ENCODE results near the gene ISOC2. TPM values are rescaled to one million over a fixed set of nuclear protein-coding genes. Genes with fewer than 3 reads are reported as not detected.

Gene ISOC2
- total RNA-seq, 1 donor from 2014 or later = 39.3 TPM

DNA sequence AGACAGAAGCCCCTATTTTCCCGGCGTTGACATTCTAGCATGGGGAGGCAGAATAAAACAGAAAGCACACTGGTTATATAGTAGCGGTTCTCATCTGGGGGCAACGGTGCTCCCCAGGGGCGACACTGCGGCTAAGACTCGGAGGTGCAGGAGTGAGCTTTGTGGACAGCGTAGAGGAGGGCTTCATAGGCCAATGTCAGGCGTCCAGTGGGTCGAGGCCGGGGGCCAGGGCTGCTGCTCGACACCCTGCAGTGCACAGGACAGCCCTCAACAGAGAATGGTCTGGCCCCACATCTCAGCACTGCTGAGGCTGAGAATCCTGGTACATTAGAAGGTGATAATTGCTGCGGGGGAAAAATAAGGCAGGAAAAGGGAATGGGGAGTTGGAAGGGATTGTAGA is 16.5 kb upstream of the ISOC2 start:
- no peak for DNase-seq

- peak; percentile 99 for DNase-seq
These were observed 14.8 kb upstream of the ISOC2 start, which contains the start of gene ZNF628 for GRCh38 chr19:55476100-55476775. TSS of gene ZNF628 (plus strand) at chr19:55476617. CDS start at chr19:55479911, 3,294 bp downstream.

DNA sequence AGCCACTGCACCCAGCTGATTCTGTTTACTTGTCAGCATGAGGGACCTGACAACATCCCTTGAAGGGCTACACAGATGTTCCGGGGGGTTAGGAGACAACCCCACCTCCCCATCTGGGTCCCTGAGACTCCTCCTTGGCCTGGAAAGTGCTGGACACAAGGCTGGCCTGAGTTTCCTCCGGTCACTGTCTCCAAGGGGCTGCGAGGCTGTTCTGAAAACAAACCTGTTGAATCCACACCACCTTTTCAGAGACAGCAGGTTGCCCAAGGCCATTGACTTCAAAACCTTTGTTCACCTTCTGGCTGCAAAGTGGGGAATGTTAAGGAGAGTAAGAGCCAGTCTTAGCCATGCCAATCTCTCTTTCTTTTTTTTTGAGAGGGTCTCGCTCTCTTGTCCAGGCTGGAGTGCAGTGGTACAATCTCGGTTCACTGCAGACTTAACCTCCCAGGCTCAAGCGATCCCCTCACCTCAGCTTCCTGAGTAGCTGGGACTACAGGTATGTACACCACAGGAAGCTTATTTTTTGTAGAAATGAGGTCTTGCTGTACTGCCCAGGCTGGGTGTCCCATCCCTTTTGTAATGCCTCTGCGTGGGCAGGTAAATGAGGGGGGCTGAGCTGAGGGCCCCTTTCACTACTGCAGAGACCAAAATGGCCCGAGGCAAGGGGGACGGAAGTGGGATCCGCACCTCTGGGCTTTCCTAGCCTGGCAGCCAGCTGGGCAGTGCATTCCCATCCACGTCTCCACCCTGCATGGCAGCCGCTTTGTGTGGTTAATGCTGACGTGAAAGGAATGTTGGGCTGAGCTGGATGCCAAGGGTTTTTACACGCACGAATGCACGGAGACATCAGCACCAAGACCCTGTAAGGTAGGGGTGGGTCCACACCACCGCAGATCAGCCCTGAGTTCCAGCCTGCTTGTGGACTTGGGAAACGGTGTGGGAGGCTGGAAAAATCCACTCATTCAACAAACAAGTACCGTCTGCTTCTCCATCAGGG is 13.1 kb upstream of the ISOC2 start:
- DNase-seq = no peak

GRCh38 chr19:55473225-55474012 is 12.0 kb upstream of the ISOC2 start:
- DNase-seq = no peak

DNA sequence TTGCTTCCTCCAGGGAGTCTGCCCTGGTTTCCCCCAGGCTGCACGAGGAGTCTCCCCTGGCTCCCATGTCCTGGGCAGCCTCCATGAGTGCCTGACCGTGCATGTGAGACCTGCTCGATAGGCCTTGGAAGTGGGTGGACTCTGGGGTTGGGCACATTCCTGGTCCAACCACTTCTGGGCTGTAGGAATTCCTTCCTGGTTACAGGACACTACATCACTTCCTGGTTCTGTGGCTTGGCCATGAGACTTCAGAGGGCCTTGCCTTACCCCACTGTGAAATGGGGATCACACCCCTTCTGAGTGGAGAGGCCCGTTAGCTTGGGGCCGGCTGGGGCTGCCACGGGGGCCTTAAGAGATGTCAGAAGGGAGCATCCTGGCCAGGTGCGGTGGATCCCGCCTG is 11.0 kb upstream of the ISOC2 start:
- DNase-seq = no peak

- DNase-seq = no peak
These were observed 9.8 kb upstream of the ISOC2 start for GRCh38 chr19:55471266-55471665.

GRCh38 chr19:55468054-55468393 is 6.6 kb upstream of the ISOC2 start:
- DNase-seq = no peak

DNA sequence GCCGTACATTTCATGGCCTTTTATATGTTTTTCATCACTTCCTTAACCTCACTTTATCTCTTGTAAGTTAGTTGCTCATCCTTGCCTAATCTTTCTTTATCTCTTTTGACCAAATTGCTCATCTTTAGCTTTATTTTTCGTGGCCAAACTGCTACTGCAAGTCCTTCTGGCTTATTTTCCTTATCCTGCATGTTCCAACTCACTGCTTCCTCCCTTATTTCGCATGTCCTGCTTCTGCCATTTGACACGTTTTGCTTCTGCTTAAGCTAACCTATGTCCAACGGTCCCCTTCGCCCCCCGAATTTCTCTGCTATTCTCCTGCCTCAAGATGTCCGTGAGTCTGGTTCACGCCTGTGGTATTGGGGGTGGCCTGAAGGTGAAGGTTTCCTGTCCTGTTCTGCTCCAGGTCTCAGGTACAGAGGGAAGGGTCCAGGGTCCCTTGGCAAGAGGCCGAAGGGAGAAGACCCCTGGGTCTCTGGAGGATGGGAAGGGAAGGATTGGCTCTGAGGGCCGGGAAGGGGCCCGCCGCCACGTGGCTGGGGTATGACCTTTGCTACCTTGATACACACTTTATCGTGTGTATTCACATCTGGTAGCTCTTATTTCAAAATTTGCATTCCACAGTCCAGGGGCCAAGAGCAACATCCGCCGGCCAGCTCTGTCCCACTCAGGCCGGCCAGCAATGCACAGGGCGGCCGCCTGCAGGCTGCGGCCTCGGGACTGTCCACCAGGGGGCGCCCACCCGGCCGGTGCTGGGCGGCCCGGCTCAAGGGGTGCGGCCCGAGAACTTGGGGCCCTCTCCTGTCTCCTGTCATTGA is 6.0 kb upstream of the ISOC2 start:
- peak; percentile 68 for DNase-seq

DNA sequence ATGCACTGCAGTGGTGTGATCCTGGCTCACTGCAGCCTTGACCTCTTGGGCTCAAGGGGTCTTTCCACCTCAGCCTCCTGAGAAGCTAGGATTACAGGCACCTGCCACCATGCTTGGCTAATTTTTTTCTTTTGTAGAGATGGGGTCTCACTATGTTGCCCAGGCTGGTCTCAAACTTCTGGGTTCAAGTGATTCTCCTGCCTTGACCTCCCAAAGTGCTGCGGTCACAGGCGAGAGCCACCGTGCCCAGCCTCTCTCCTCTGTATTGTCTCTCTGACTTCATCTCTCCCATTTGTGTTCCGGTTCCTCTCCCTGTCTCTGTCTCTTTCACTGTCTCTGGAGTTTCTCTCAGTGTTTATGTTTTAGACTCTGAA is 4.8 kb upstream of the ISOC2 start:
- no peak for DNase-seq

DNA sequence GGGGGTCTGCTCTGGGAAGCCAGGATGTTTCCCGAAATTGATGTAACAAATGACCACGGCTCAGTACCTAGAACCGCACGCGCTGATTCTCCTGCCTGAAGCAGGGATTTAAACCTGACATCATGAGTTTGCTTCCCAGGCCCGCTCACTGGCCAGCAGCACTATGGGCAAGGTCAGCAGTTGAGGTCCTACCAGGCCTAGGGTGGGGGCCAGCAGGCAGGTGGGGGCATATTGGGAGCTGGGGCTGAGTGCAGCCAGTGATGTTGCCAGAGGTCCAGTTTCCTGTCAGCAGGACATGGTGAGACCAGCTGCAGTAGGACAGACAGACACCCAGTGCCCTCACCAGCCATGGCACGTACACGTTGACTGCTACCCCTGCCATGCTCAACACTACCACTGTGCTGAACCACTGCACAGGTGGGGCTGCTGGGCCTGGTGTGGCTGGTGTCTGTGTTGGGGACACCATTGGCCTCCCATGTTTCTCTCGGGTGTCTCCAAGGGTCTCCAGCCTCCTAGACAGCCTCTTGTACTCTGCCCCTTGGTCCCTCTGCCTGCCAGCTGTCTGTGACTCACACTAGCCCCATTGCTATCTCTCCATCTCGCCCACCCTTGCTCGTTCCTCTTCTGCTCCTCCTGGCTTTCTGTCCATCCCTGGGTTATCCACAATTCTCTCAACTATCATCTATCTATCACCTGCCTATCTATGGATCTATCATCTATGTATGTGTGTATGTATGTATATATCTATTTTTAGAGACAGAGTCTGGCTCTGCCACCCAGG is 4.2 kb upstream of the ISOC2 start:
- DNase-seq = no peak

GRCh38 chr19:55464662-55465054 is 3.2 kb upstream of the ISOC2 start, which contains the start of gene C19orf85:
TSS of gene C19orf85 (minus strand) at chr19:55464751. CDS start at chr19:55464554, 197 bp downstream.
- DNase-seq = no peak

DNA sequence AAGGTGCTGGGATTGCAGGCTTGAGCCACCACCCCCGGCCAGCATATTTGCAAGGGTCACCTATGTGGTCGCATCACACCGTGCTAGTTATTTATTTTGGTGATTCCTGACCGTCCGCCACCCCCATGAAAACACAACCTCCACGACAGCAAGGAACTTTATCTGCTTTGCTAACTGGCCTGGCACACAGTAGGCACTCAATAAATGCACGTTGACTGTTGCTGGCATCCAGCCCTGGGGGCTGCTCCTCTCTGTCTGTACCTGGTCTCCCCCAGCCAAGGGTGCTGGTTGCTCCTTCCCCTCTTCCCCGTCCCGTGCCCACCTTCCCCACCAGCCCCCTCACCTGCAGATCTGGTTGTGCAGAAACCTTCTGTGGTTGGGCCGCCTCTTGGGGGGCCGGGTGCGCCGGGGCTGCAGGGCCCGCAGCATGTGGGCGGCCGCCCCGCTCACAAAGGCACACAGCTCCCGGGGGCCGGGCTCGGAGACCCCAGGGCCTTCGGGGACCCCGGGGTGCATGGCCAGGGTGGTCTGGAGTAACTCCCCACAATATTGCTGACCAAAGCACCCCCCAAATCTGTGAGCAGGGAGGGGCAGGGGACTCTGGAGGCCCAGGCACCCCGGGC is 2.7 kb upstream of the ISOC2 start:
- no peak for DNase-seq

GRCh38 chr19:55463583-55464031 is 2.2 kb upstream of the ISOC2 start:
- DNase-seq = no peak

DNA sequence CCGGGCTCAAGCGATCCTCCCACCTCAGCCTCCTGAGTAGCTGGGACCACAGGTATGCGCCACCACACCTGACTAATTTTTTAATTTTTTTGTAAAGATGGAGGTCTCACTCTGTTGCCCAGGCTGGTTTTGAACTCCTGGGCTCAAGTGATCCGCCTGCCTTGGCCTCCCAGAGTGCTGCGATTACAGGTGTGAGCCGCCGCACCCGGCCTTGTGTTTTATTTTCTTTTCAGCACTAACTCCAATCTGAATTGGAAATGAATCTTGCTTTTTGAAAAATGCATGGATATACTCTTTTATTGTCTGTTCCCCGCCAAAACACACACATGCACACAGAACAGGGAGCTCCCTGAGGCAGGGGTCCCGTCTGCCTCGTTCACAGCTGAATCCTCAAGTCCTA is 1.3 kb upstream of the ISOC2 start:
- DNase-seq = no peak

- peak; percentile 56 for DNase-seq
These were observed 658 bp upstream of the ISOC2 start for GRCh38 chr19:55461974-55462626.

- DNase-seq = peak; percentile 87
These were observed 678 bp downstream of the ISOC2 start for GRCh38 chr19:55460670-55461258.

GRCh38 chr19:55459950-55460657 is 1.3 kb downstream of the ISOC2 start:
- DNase-seq = peak; percentile 54

- DNase-seq = no peak
These were observed 1.9 kb downstream of the ISOC2 start for GRCh38 chr19:55459551-55459949.
